ENCODE data around the gene PYGB. TPM values are rescaled to one million over a fixed set of nuclear protein-coding genes. Genes with fewer than 3 reads are reported as not detected.

The PYGB gene
- total RNA-seq, 1 donor from 2014 or later, result 57.9 TPM

DNA sequence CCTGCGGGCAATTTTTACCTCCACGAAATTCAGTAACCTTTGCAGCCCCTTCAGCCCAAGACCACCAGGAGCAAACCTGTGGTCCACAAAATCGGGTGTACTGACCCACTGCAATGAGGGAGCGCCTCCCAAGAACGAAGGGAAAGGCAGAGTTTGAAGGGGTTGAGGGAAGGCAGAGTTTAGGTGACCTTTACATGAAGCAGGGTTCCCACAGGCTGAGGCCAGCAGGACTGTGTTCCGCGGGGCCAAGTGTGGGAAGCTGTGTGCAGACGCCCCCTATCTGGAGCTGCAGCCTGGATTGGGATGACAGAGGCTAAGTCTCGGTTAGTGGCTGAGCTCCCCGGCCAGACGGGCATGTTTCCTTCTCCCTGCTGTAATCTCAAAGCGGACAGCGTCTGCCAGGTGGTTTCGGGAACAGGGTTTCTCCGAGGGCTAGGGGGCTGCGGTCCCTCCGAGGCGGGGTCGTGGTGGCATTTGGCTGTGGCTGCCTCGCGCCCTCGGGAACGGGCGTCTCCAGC, 826 bp upstream of the PYGB start:
- peak overlapping the region; percentile 5 for H3K27ac Mint-ChIP-seq (ENCODE audit: unreplicated experiment)

DNA sequence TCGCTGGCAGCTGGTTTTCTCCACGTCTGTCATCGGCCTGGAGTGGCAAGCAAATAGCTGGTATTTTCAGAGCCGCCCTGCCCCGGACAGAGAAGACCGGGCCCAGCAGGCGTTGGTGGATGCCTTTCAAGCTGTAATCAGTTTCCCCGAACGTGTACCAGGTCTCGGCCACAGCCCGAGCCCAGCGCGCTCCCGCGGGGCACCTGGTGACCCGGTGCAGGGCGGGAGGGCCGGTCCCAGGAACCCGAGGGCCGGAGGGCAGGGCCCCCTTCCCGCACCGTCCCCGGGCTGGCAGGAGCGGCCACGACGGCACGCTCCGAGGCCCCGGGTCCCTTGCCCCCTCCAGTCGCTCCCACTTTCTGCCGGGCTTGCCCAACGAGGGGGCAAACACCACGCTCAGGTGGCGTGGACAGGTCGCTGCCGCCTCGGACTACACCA, 348 bp upstream of the PYGB start:
- Mint-ChIP-seq H3K36me3 (ENCODE audit: low read depth, unreplicated experiment) (peaks cover 13% of the 10 kb centered on the region), H3K27me3 (ENCODE audit: unreplicated experiment) (peaks cover 15% of the 10 kb centered on the region), H3K9me3 (ENCODE audit: unreplicated experiment) (no peaks in the 10 kb centered on the region), H3K27ac (ENCODE audit: unreplicated experiment) (no peak overlapping the region), H3K4me1 (ENCODE audit: unreplicated experiment) (peaks cover 16% of the 10 kb centered on the region), H3K4me3 (ENCODE audit: unreplicated experiment) (peak overlapping the region; percentile 86)
- TF ChIP-seq, protein P1, sequence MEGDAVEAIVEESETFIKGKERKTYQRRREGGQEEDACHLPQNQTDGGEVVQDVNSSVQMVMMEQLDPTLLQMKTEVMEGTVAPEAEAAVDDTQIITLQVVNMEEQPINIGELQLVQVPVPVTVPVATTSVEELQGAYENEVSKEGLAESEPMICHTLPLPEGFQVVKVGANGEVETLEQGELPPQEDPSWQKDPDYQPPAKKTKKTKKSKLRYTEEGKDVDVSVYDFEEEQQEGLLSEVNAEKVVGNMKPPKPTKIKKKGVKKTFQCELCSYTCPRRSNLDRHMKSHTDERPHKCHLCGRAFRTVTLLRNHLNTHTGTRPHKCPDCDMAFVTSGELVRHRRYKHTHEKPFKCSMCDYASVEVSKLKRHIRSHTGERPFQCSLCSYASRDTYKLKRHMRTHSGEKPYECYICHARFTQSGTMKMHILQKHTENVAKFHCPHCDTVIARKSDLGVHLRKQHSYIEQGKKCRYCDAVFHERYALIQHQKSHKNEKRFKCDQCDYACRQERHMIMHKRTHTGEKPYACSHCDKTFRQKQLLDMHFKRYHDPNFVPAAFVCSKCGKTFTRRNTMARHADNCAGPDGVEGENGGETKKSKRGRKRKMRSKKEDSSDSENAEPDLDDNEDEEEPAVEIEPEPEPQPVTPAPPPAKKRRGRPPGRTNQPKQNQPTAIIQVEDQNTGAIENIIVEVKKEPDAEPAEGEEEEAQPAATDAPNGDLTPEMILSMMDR (IDR thresholded peaks at IDR 0.05; ENCODE audit: unreplicated experiment), result no peak
- no peak for DNase-seq (ENCODE audit: low spot score)

More for the DNA sequence above, 826 bp upstream of the PYGB start:
- TF ChIP-seq, protein P1 (IDR thresholded peaks at IDR 0.05; ENCODE audit: unreplicated experiment), result no peak
- peaks cover 16% of the 10 kb centered on the region for H3K4me1 Mint-ChIP-seq (ENCODE audit: unreplicated experiment)
- H3K36me3 Mint-ChIP-seq (ENCODE audit: low read depth, unreplicated experiment), result peaks cover 10% of the 10 kb centered on the region
- H3K27me3 Mint-ChIP-seq (ENCODE audit: unreplicated experiment), result peaks cover 15% of the 10 kb centered on the region
- no peaks in the 10 kb centered on the region for H3K9me3 Mint-ChIP-seq (ENCODE audit: unreplicated experiment)
- H3K4me3 Mint-ChIP-seq (ENCODE audit: unreplicated experiment), result peak overlapping the region; percentile 86
- peak; percentile 64 for DNase-seq (ENCODE audit: low spot score)

DNA sequence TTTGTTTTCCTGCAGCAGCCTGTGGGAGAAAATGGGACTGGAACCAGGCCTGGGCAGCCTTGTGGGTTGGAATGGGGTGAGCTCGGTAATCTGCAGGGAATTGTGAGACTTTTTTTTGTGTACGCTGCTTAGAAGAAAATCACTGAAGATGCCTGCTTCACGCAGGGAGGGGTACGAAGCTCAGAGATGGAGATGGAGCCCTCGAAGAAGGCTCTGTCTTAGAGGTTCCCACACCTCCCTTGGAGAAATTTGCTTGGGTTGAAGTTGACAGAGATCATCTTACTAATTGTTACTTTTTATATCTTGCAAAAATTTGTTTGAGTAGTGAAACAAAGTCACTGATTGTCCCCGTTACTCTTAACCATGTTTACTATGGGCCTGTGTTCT, 894 bp downstream of the PYGB start:
- peaks cover 16% of the 10 kb centered on the region for H3K4me1 Mint-ChIP-seq (ENCODE audit: unreplicated experiment)
- DNase-seq (ENCODE audit: low spot score), result no peak
- TF ChIP-seq, protein P1 (IDR thresholded peaks at IDR 0.05; ENCODE audit: unreplicated experiment), result no peak
- H3K36me3 Mint-ChIP-seq (ENCODE audit: low read depth, unreplicated experiment), result peaks cover 13% of the 10 kb centered on the region
- H3K9me3 Mint-ChIP-seq (ENCODE audit: unreplicated experiment), result no peaks in the 10 kb centered on the region
- H3K27me3 Mint-ChIP-seq (ENCODE audit: unreplicated experiment), result peaks cover 15% of the 10 kb centered on the region
- peak overlapping the region; percentile 77 for H3K27ac Mint-ChIP-seq (ENCODE audit: unreplicated experiment)
- peak overlapping the region; percentile 95 for H3K4me3 Mint-ChIP-seq (ENCODE audit: unreplicated experiment)

DNA sequence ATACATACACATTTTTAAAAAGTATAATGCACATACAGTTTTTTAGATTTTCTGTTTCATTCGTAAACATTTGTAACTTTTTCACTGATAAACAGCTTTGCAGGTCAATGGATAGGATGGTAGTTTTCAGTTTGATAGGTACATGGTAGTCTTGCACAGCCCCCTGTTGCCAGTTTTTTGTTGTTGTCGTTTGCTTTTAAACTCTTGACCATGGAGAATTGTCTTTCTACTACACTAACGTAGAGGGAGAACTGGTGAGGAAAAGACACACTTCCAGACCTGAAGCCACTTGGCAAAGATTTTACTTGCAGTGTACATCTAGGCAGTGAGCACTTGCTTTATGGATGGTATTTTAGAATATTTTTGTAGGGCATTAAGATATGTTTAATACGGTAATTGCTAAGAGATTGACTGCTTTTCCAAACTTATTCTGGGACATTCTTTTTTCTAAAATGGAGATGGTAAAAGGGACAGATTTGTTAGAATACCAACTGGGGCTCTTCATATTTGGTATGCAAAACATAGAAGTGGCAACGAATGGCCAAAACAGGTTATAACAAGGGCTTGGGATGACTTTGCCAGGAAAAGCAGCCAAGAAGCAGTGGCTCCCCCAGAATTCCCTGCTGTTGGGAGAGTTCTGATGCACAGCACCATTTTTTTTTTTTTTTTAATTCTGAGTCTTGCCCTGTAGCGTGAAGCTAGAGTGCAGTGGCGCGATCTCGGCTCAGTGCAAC, 1.5 kb downstream of the PYGB start:
- Mint-ChIP-seq H3K4me3 (ENCODE audit: unreplicated experiment) (peak overlapping the region; percentile 95), H3K9me3 (ENCODE audit: unreplicated experiment) (no peaks in the 10 kb centered on the region), H3K27me3 (ENCODE audit: unreplicated experiment) (peaks cover 15% of the 10 kb centered on the region), H3K4me1 (ENCODE audit: unreplicated experiment) (peaks cover 16% of the 10 kb centered on the region), H3K27ac (ENCODE audit: unreplicated experiment) (peak overlapping the region; percentile 77), H3K36me3 (ENCODE audit: low read depth, unreplicated experiment) (peaks cover 13% of the 10 kb centered on the region)
- TF ChIP-seq, protein P1 (IDR thresholded peaks at IDR 0.05; ENCODE audit: unreplicated experiment), result no peak
- no peak for DNase-seq (ENCODE audit: low spot score)

DNA sequence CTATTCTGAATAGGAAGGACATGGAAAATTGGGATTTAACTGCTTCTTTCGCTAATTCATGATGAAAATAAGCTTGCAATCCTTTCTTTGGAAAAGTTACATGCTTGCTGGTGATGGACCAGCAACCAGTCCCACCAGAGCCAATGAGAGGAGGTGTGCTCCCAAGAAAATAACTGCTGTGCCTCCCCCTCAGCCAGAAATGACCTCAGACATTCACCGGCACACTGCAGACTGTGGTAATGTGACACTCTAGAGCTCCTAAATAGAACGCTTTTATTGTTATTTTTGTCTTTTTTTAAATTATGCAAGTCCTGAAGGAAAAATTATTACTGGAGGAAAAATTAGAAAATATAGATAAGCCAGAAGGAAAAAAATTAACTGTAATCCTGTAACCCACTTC, 2.6 kb downstream of the PYGB start:
- H3K9me3 Mint-ChIP-seq (ENCODE audit: unreplicated experiment), result no peaks in the 10 kb centered on the region
- DNase-seq (ENCODE audit: low spot score), result no peak
- H3K27me3 Mint-ChIP-seq (ENCODE audit: unreplicated experiment), result peaks cover 14% of the 10 kb centered on the region
- peaks cover 14% of the 10 kb centered on the region for H3K4me1 Mint-ChIP-seq (ENCODE audit: unreplicated experiment)
- H3K27ac Mint-ChIP-seq (ENCODE audit: unreplicated experiment), result no peak overlapping the region
- H3K36me3 Mint-ChIP-seq (ENCODE audit: low read depth, unreplicated experiment), result peaks cover 13% of the 10 kb centered on the region
- H3K4me3 Mint-ChIP-seq (ENCODE audit: unreplicated experiment), result no peak overlapping the region
- TF ChIP-seq, protein P1 (IDR thresholded peaks at IDR 0.05; ENCODE audit: unreplicated experiment), result no peak
